Gastroesophageal sphincter (tissue), 4 donors: ENCODE data around the gene WDR54. TPM values are rescaled to one million over a fixed set of nuclear protein-coding genes. Genes with fewer than 3 reads are reported as not detected.

ENCODE experiments used
- ATAC-seq: fragments of 150-250 bp; one replicate; pipeline ENCODE4 v1.9.1; 2016; ENCODE audit warnings: mild to moderate bottlenecking, moderate library complexity
- H3K27ac ChIP-seq, 4 donors: fragments of 200-600 bp; sonication (generic) in 3 of 4; 1 replicate in 3 of 4; 2 replicates in 1 of 4; pipeline ENCODE4 v1.5.1; 2016 to 2019
- H3K27me3 ChIP-seq: fragments of 200-600 bp; sonication (generic); one replicate; pipeline ENCODE4 v1.5.1; 2019
- H3K36me3 ChIP-seq, 2 donors: fragments of 200-600 bp; sonication (generic); one replicate each; pipeline ENCODE4 v1.5.1; 2019; ENCODE audit warnings: control low read depth in 1 of 2
- H3K4me1 ChIP-seq, 3 donors: fragments of 200-600 bp; sonication (generic); 1 replicate in 2 of 3; 2 replicates in 1 of 3; pipeline ENCODE4 v1.5.1; 2016 to 2019; ENCODE audit warnings: control low read depth in 2 of 3
- H3K4me3 ChIP-seq, 2 donors: fragments of 200-600 bp; sonication (generic); one replicate each; pipeline ENCODE4 v1.5.1; 2019; ENCODE audit warnings: mild to moderate bottlenecking in 1 of 2, moderate library complexity in 1 of 2
- H3K9me3 ChIP-seq, 3 donors: fragments of 200-600 bp; sonication (generic); one replicate each; pipeline ENCODE4 v1.5.1; 2017 to 2019; ENCODE audit warnings: control low read depth in 2 of 3
- CTCF ChIP-seq, 4 experiments: fragments of 200-600 bp in 2 of 4; fragments of 450-650 bp in 2 of 4; sonication (generic) in 1 of 4; IDR thresholded peaks; one replicate each; pipeline ENCODE4 v1.5.1; 2017 to 2019; ENCODE audit warnings: antibody characterized with exemption in 4 of 4, mild to moderate bottlenecking in 2 of 4, moderate library complexity in 2 of 4
- EP300 ChIP-seq: sonication (generic); formaldehyde crosslinking; IDR thresholded peaks from one replicate; pipeline ENCODE4 v1.6.1; 2017; ENCODE audit warnings: antibody characterized with exemption, mild to moderate bottlenecking
- POLR2A ChIP-seq, 2 donors: fragments of 450-650 bp; IDR thresholded peaks; one replicate each; pipeline ENCODE4 v1.6.1; 2017; ENCODE audit warnings: antibody characterized with exemption in 2 of 2, mild to moderate bottlenecking in 2 of 2, moderate library complexity in 1 of 2
- POLR2AphosphoS5 ChIP-seq: sonication (generic); formaldehyde crosslinking; IDR thresholded peaks from one replicate; pipeline ENCODE4 v1.6.1; 2017; ENCODE audit warnings: antibody characterized with exemption
- WGBS, 2 donors: methylation state at CpG; one replicate each; pipeline ENCODE4 v1.1.5; 2018; ENCODE audit warnings: low coverage in 1 of 2; 5-methylcytosine and 5-hydroxymethylcytosine counted together
- total RNA-seq, 4 donors: library from RNA; depleted of rRNA; stranded (reverse); fragments of >200 nt; gene quantifications; one replicate each; pipeline ENCODE4 v1.1.0, GENCODE V29; 2016

The WDR54 gene
- total RNA-seq, 4 donors from 2014 or later = 4.2 to 12.4 (median 8.8) TPM

GRCh38 chr2:74454654-74455511, 33.4 kb downstream of the WDR54 start, which contains the start of gene INO80B:
Gene INO80B (plus strand): TSS chr2:74455087. CDS start chr2:74455117, 30 bp downstream.
- WGBS, 2 donors = 0 to 1% methylated on average over 2 to 16 of the region's 40 CpGs
- Histone ChIP-seq H3K36me3 (no peaks in the 10 kb centered on the region), H3K27ac (peak within 1 kb of the TSS in 3 of 4 donors; percentile 74 to 82 (median 76)), H3K9me3 (no peaks in the 10 kb centered on the region), H3K4me3 (peak within 1 kb of the TSS; percentile 54 to 79), H3K27me3 (no peaks in the 10 kb centered on the region), H3K4me1 (peaks cover 2 to 44% (median 29%) of the 10 kb centered on the region in 3 donors)
- peak; percentile 61 for ATAC-seq
- peak in 1 of 2 donors; percentile 12 for TF ChIP-seq POLR2A (IDR thresholded peaks at IDR 0.05)
- peak; percentile 91 for TF ChIP-seq POLR2AphosphoS5
- TF ChIP-seq CTCF (IDR thresholded peaks at IDR 0.05) = no peak
- no peak for TF ChIP-seq EP300

GRCh38 chr2:74457129-74457548, 35.6 kb downstream of the WDR54 start:
- ATAC-seq = no peak
- peaks cover 0 to 13% of the 10 kb centered on the region in 2 donors for H3K36me3 ChIP-seq
- 0 to 6% methylated on average over 3 to 7 of the region's 27 CpGs for WGBS, 2 donors
- H3K27ac ChIP-seq = peak overlapping the region; percentile 80 to 98 (median 94)
- peaks cover 2 to 44% (median 29%) of the 10 kb centered on the region in 3 donors for H3K4me1 ChIP-seq
- H3K27me3 ChIP-seq = no peaks in the 10 kb centered on the region
- H3K4me3 ChIP-seq = peak overlapping the region; percentile 58 to 79
- TF ChIP-seq CTCF (IDR thresholded peaks at IDR 0.05) (no peak), POLR2AphosphoS5 (no peak), EP300 (no peak), POLR2A (IDR thresholded peaks at IDR 0.05) (no peak)
- H3K9me3 ChIP-seq = no peaks in the 10 kb centered on the region

- Histone ChIP-seq H3K4me3 (peak overlapping the region; percentile 58 to 79), H3K27ac (peak overlapping the region; percentile 80 to 98 (median 94)), H3K4me1 (peaks cover 2 to 44% (median 29%) of the 10 kb centered on the region in 3 donors), H3K36me3 (peaks cover 0 to 18% of the 10 kb centered on the region in 2 donors), H3K9me3 (no peaks in the 10 kb centered on the region), H3K27me3 (no peaks in the 10 kb centered on the region)
- ATAC-seq = peak; percentile 8
- TF ChIP-seq POLR2AphosphoS5 = no peak
- TF ChIP-seq POLR2A (IDR thresholded peaks at IDR 0.05) = peak; percentile 28 to 29
- 0% methylated on average over 4 of the region's 46 CpGs; no CpG with 5 or more reads in 1 of the 2 donors for WGBS, 2 donors
Observed at GRCh38 chr2:74457549-74458131, 36.1 kb downstream of the WDR54 start.

GRCh38 chr2:74458132-74458937, 36.8 kb downstream of the WDR54 start, which contains the start of gene WBP1:
Gene WBP1 (plus strand): TSS chr2:74458438. CDS start chr2:74458603, 165 bp downstream.
- H3K27ac ChIP-seq = peak within 1 kb of the TSS; percentile 80 to 98 (median 94)
- peak within 1 kb of the TSS; percentile 67 to 79 for H3K4me3 ChIP-seq
- TF ChIP-seq POLR2AphosphoS5 (peak; percentile 48), CTCF (IDR thresholded peaks at IDR 0.05) (no peak), POLR2A (IDR thresholded peaks at IDR 0.05) (peak; percentile 33 to 52), EP300 (no peak)
- peaks cover 2 to 44% (median 29%) of the 10 kb centered on the region in 3 donors for H3K4me1 ChIP-seq
- peak; percentile 96 for ATAC-seq
- WGBS, 2 donors = 0% methylated on average over 2 to 6 of the region's 38 CpGs
- H3K9me3 ChIP-seq = no peaks in the 10 kb centered on the region
- H3K27me3 ChIP-seq = no peaks in the 10 kb centered on the region
- peaks cover 0 to 25% of the 10 kb centered on the region in 2 donors for H3K36me3 ChIP-seq
